GM21423 (cell line): ENCODE results near the gene NACC2.

Experiments
- ATAC-seq: cut with Tn5 transposase; IDR thresholded peaks from one replicate; pipeline ENCODE4 v1.9.1; 2021; ENCODE audit warnings: mild to moderate bottlenecking, moderate library complexity; ENCODE audit not compliant: unreplicated experiment

Gene NACC2

DNA sequence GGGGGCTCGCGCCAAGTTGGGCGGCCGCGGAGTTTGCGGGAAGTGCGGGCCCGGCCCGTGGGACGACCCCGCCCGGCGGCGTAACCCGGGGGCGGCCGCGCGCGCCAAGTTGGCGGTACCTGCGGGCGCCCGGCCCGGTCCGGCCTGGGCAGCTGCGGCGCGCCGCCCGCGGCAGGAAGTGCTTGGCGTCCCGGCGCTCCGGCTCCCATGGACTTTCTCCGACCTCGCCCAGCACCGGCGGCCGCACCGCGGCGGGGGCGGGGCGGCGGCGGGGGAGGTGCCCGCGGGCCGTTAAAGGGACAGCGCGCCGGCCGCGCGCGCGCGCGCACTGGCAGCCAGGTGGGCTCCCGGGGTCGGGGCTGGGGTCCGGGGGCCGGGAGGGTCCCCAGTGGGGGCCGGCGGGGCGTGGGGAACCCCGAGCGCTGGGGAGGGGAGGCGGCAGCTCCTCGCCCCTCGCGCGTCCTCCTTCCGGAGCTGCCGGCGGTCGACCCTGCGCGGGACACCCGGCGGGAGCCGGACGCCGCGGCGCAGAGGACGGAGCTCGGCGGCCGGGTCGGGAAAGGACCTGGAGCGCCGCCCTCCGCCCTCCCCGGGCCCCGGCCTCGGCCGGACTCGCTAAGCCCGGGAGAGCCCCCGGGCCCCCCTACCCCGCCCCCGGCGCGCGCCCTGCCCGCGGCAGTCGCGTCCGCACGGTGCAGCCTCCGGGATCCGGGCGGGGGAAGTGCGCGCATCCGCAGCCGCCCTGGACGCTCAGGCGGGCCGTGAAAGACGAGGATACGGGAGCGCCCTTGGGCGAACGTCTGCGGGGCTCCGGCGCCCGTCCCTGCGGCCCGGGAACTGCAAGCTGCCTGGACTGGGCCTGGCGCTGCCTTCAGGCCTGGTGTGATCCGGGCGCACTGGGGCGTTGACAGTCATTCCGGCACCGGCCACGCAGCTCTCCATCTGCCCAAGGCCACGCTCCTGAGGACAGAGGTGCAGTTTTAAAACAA lies at the start of gene NACC2:
TSS of gene NACC2 (minus strand) at position 220 of the 989 bp plus-strand sequence. CDS start 44,768 bp downstream, outside the sequence.
- ATAC-seq = no peak

DNA sequence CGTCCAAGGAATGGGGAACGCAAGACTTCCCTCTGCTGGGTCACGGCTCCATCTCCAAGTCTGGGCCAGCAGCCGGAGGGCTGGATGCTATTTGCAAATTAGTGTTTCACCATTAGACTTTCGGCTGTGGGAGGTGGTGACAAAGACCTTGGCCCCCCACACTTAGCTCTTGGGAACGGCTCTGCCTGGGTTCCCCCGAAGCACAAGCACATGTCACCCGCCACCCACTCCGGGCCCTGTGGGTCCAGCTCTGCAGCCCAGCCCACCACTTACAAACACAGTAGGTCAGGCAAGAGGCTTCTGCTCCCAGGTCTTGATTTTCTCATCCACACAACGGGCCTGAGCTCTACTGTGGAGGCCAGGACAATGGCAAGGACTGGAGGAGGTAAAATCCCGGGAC lies 49.4 kb upstream of the NACC2 start:
- ATAC-seq = no peak

GRCh38 chr9:136143215-136144001 lies 48.3 kb upstream of the NACC2 start:
- ATAC-seq = no peak

DNA sequence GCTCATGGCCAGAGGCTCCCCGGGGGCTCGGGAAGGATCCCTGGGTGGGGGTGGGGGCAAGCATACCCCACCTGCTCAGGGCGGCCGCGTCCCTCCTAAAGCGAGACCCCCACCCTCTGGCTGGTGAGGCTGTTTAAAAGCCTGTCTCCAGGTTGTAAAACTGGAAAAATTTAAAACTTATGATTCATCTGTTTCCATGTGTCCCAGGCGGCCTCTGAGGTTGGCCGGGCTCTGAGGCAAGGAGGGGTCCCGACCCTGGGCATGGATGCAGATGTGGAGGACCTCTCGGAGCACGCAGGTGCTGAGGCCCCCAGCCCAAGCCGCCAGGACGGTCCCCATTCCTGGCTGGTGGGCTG lies 47.7 kb upstream of the NACC2 start:
- no peak for ATAC-seq

GRCh38 chr9:136142414-136142796 lies 47.3 kb upstream of the NACC2 start:
- ATAC-seq = no peak

- ATAC-seq = no peak
Observed at GRCh38 chr9:136141682-136142413, 46.8 kb upstream of the NACC2 start.

- no peak for ATAC-seq
Observed at GRCh38 chr9:136140966-136141365, 45.9 kb upstream of the NACC2 start.

- no peak for ATAC-seq
Observed at GRCh38 chr9:136140046-136140445, 45.0 kb upstream of the NACC2 start.

GRCh38 chr9:136138566-136138965 lies 43.5 kb upstream of the NACC2 start:
- ATAC-seq = no peak

GRCh38 chr9:136137321-136138265 lies 42.5 kb upstream of the NACC2 start:
- no peak for ATAC-seq

DNA sequence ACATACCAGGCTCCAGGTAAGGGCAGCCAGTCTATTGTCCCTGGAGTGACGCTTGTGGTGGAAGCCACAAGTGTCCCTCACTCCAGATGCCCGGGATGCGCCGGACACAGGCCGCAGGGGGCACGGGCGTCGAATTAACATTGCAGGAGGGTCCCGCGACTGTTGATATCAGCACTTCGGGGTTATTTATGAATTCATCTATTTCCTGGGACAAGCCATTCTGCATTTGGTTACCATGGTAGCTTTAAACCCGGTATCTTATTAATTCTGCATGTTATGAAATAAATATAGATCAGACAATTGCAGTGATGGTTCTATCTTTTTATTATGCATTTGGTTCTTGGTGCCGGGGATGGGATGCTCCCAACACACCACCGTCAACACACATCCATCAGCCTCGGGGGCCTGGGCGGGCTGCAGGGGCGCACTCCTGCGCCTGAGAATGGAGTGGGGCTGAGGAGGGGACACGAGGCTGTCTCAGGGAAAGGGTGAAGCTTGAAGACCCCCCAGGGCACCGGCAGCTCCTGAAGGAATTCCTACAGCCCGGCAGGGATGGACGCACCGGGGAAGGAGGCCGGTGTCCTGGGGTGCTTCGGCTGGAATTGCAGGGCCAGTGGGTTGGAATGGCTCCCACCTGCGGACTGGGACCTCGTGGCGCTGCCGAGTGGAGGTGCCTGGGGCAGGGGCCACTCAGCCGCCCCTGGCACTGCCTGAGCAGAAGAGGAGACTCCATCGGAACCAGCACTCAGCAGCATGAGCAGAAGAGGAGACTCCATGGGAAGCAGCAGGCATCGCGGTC lies 41.2 kb upstream of the NACC2 start:
- ATAC-seq = no peak

GRCh38 chr9:136135326-136136126 lies 40.4 kb upstream of the NACC2 start:
- no peak for ATAC-seq

DNA sequence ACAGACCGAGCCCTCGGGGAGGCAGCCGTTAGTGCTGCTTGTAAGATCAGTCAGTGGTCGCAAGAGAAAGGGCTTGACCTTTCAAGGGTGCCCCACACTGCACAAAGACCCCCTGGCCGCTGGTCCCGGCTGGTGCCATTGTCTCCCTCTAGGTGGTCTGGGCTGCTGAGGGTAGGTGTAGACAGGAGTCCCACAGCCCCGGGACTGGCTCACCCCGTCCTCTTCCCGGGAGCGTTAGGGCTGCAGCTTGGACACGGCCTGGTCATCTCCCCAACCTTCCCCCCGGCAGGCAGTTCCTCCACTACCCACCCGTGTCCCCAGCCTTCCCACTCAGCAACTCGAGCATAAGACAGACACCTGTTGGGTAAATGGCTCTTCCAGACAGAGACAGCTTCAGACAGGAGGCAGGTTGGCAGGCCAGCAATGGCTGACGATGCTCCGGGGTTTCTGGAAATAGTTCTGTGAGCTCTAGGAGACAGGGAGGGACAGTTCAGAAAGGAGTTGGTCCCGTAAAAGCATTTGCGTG lies 38.9 kb upstream of the NACC2 start:
- no peak for ATAC-seq

GRCh38 chr9:136133191-136133958 lies 38.3 kb upstream of the NACC2 start:
- ATAC-seq = no peak

DNA sequence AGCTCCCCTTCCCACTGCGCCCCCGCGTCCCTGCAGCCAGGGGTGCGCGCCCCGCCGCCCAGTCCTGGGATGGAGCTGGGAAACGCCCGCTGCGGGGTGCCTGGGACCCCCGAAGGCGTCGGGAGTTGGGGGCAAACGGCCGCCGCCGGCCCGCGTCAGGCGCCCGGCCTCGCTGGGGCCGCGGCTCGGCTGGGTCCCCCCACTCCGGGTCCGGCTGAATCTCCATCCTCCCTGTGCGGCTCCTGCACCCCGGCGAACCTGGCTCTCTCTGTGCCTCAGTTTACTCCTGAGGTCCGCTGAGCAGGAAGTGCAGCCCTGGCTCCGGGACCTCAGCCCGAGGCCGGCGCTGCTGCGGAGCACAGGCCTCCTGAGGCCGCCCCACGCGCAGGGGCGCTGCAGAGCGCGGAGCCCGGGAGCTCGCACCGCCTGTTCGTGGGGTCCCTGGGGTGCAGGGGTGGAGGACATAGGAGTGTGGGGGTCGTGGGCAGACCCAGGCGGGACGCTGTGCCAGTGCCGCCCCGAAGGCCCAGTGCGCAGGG lies 37.5 kb upstream of the NACC2 start:
- no peak for ATAC-seq

- no peak for ATAC-seq
Observed at GRCh38 chr9:136131629-136132511, 36.8 kb upstream of the NACC2 start.
